Activated T-helper 1 cell treated with Interleukin-2 at 50 U/mL for 16 hours (primary cell): ENCODE measurements around the gene NOP14.

Source experiments
- DNase-seq: peaks from one replicate; pipeline ENCODE4 v3.0.0-alpha.2; 2020; ENCODE audit warnings: low read depth

Gene NOP14

GRCh38 chr4:2914256-2915126 is 48.7 kb downstream of the NOP14 start:
- DNase-seq = no peak

- no peak for DNase-seq
Observed at GRCh38 chr4:2913168-2913567, 50.0 kb downstream of the NOP14 start.

GRCh38 chr4:2911868-2912267 is 51.3 kb downstream of the NOP14 start:
- DNase-seq = no peak

- DNase-seq = no peak
Observed at GRCh38 chr4:2910409-2910808, 52.8 kb downstream of the NOP14 start.

GRCh38 chr4:2909583-2909982 is 53.6 kb downstream of the NOP14 start:
- no peak for DNase-seq

- DNase-seq = no peak
Observed at GRCh38 chr4:2908686-2909085, 54.5 kb downstream of the NOP14 start.

GRCh38 chr4:2907706-2908293 is 55.4 kb downstream of the NOP14 start:
- DNase-seq = no peak

GRCh38 chr4:2907226-2907625 is 56.0 kb downstream of the NOP14 start:
- DNase-seq = no peak

GRCh38 chr4:2906218-2906617 is 57.0 kb downstream of the NOP14 start:
- no peak for DNase-seq

- no peak for DNase-seq
Observed at GRCh38 chr4:2905544-2905943, 57.7 kb downstream of the NOP14 start.

GRCh38 chr4:2902126-2902525 is 61.1 kb downstream of the NOP14 start:
- DNase-seq = no peak

- no peak for DNase-seq
Observed at GRCh38 chr4:2901186-2901585, 62.0 kb downstream of the NOP14 start.

- no peak for DNase-seq
Observed at GRCh38 chr4:2900741-2901140, 62.5 kb downstream of the NOP14 start.

- DNase-seq = no peak
Observed at GRCh38 chr4:2898001-2898400, 65.2 kb downstream of the NOP14 start.

- DNase-seq = no peak
Observed at GRCh38 chr4:2893772-2894171, 69.4 kb downstream of the NOP14 start.

GRCh38 chr4:2891294-2891693 is 71.9 kb downstream of the NOP14 start:
- DNase-seq = no peak

- DNase-seq = no peak
Observed at GRCh38 chr4:2888886-2889285, 74.3 kb downstream of the NOP14 start.
